ENCODE measurements around the gene ARCN1. TPM values are rescaled to one million over a fixed set of nuclear protein-coding genes. Genes with fewer than 3 reads are reported as not detected.

The ARCN1 gene
- total RNA-seq, 2 experiments from 2014 or later = 98.9 to 130 TPM

DNA sequence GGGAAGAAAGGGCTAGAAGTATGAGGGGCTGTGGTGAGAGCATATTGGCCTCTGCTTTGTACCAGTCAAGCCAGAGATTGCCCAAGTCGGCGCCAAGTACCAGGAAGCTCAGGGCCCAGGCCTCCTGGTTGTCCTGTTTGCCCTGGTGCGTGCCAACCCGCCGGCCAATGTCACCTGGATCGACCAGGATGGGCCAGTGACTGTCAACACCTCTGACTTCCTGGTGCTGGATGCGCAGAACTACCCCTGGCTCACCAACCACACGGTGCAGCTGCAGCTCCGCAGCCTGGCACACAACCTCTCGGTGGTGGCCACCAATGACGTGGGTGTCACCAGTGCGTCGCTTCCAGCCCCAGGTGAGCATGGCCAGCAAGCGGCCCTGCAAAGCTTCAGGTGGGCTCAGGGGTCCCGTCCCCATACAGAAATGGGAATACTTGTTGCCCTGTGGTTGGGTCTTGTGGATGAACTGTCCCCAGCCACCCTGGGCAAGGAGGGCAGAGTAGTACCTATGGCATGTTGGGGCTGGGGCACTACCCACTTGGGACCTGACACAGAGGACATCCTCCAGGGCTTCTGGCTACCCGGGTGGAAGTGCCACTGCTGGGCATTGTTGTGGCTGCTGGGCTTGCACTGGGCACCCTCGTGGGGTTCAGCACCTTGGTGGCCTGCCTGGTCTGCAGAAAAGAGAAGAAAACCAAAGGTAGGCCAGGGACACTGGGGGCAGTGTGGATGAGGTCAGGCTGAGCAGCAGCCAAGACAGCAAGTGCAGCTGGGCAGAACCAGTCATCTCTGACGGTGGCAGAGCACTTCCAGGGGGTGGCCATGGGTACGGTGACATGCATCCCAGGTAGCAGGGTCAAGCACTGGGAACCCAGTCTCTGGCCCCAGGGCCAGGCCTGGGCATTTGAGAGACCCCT, 39.1 kb upstream of the ARCN1 start:
- H3K9me3 Mint-ChIP-seq (ENCODE audit: low read depth) = no peaks in the 10 kb centered on the region
- no peak overlapping the region for H3K4me3 Mint-ChIP-seq
- CTCF ChIA-PET = interaction anchor here (0.5 kb wide), 1 partner anchor 274 kb away, joined by 3 read pairs; no protein-coding TSS in a partner anchor
- peaks cover 2% of the 10 kb centered on the region for H3K36me3 Mint-ChIP-seq
- DNase-seq (no peak), ATAC-seq (no peak)
- no peak overlapping the region for H3K27ac Mint-ChIP-seq
- no peaks in the 10 kb centered on the region for H3K27me3 Mint-ChIP-seq
- H3K4me1 Mint-ChIP-seq = peaks cover 30% of the 10 kb centered on the region

DNA sequence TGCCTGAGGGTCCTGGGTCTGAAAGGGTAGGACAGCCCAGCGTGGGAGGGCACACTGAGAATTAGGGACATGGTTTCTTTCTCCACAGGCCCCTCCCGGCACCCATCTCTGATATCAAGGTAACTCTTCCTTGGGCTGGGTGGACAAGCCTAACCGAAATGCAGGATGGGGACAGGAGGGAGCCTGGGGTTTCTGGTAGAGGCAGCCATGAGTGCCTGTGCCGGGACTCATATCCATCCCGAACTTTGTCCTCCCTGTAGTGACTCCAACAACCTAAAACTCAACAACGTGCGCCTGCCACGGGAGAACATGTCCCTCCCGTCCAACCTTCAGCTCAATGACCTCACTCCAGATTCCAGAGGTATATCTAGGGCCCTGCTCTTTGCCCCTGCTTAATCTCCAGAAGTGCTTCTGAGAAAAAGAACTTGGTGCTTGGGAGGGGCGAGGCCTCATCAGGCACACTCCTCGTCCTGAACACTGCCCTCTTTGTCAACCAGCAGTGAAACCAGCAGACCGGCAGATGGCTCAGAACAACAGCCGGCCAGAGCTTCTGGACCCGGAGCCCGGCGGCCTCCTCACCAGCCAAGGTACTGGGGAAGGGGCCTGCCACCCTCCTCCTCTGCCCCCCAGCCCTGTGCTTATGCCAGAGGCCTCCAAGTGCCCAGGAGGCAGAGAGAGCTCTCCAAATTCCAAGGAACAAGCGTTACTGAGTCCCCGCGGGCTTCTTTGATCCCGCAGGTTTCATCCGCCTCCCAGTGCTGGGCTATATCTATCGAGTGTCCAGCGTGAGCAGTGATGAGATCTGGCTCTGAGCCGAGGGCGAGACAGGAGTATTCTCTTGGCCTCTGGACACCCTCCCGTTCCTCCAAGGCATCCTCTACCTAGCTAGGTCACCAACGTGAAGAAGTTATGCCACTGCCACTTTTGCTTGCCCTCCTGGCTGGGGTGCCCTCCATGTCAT, 38.2 kb upstream of the ARCN1 start:
- CTCF ChIA-PET = no interaction called here
- H3K4me3 Mint-ChIP-seq = no peak overlapping the region
- DNase-seq = no peak
- peaks cover 28% of the 10 kb centered on the region for H3K4me1 Mint-ChIP-seq
- H3K36me3 Mint-ChIP-seq = peaks cover 3% of the 10 kb centered on the region
- no peaks in the 10 kb centered on the region for H3K27me3 Mint-ChIP-seq
- H3K9me3 Mint-ChIP-seq (ENCODE audit: low read depth) = no peaks in the 10 kb centered on the region
- ATAC-seq = no peak
- no peak overlapping the region for H3K27ac Mint-ChIP-seq

GRCh38 chr11:118535261-118535660, 36.9 kb upstream of the ARCN1 start:
- no peak overlapping the region for H3K27ac Mint-ChIP-seq
- ATAC-seq (no peak), DNase-seq (no peak)
- CTCF ChIA-PET = no interaction called here
- peaks cover 1% of the 10 kb centered on the region for H3K36me3 Mint-ChIP-seq
- no peaks in the 10 kb centered on the region for H3K27me3 Mint-ChIP-seq
- H3K9me3 Mint-ChIP-seq (ENCODE audit: low read depth) = no peaks in the 10 kb centered on the region
- peaks cover 16% of the 10 kb centered on the region for H3K4me1 Mint-ChIP-seq
- no peak overlapping the region for H3K4me3 Mint-ChIP-seq

- no peak overlapping the region for H3K27ac Mint-ChIP-seq
- ATAC-seq = no peak
- no peaks in the 10 kb centered on the region for H3K27me3 Mint-ChIP-seq
- no peak overlapping the region for H3K4me3 Mint-ChIP-seq
- H3K9me3 Mint-ChIP-seq (ENCODE audit: low read depth) = no peaks in the 10 kb centered on the region
- CTCF ChIA-PET = interaction anchor here (0.6 kb wide), 1 partner anchor 180 kb away, joined by 3 read pairs; no protein-coding TSS in a partner anchor
- H3K36me3 Mint-ChIP-seq = peaks cover 1% of the 10 kb centered on the region
- H3K4me1 Mint-ChIP-seq = peaks cover 10% of the 10 kb centered on the region
- no peak for DNase-seq
These were observed 35.5 kb upstream of the ARCN1 start for GRCh38 chr11:118536726-118537125.

DNA sequence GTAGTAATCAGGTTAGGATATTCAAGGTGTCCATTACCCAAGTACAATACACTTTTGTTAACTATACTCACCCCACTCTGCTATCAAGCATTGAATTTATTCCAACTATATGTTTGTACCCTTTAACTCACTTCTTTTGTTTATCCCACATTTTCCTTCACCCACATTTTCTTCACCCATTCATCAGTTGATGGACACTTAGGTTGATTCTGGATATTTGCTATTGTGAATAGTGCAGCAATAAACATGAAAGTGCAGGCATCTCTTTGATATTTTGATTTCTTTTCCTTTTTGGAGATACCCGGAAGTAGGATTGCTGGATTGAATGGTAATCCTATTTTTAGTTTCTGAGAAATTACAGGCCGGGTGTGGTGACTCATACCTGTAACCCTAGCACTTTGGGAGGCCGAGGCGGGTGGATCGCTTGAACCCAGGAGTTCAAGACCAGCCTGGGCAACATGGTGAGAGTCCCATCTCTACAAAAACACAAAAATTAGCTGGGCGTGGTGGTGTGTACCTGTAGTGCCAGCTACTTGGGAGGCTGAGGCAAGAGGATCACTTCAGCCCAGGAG, 34.7 kb upstream of the ARCN1 start:
- H3K36me3 Mint-ChIP-seq = peaks cover 1% of the 10 kb centered on the region
- H3K9me3 Mint-ChIP-seq (ENCODE audit: low read depth) = no peaks in the 10 kb centered on the region
- CTCF ChIA-PET = interaction anchor here (0.6 kb wide), 1 partner anchor 181 kb away, joined by 3 read pairs; no protein-coding TSS in a partner anchor
- no peaks in the 10 kb centered on the region for H3K27me3 Mint-ChIP-seq
- DNase-seq (no peak), ATAC-seq (no peak)
- H3K4me1 Mint-ChIP-seq = peaks cover 8% of the 10 kb centered on the region
- H3K27ac Mint-ChIP-seq = no peak overlapping the region
- no peak overlapping the region for H3K4me3 Mint-ChIP-seq

GRCh38 chr11:118544010-118544646, 28.1 kb upstream of the ARCN1 start:
- no peaks in the 10 kb centered on the region for H3K9me3 Mint-ChIP-seq (ENCODE audit: low read depth)
- no peak for DNase-seq
- no peak overlapping the region for H3K27ac Mint-ChIP-seq
- no peak for ATAC-seq
- H3K4me1 Mint-ChIP-seq = no peaks in the 10 kb centered on the region
- H3K27me3 Mint-ChIP-seq = no peaks in the 10 kb centered on the region
- H3K4me3 Mint-ChIP-seq = no peak overlapping the region
- H3K36me3 Mint-ChIP-seq = no peaks in the 10 kb centered on the region
- CTCF ChIA-PET = interaction anchor here (0.6 kb wide), 1 partner anchor 141 kb away, joined by 3 read pairs; no protein-coding TSS in a partner anchor

- no peaks in the 10 kb centered on the region for H3K9me3 Mint-ChIP-seq (ENCODE audit: low read depth)
These were observed 27.6 kb upstream of the ARCN1 start for GRCh38 chr11:118544647-118545010.

DNA sequence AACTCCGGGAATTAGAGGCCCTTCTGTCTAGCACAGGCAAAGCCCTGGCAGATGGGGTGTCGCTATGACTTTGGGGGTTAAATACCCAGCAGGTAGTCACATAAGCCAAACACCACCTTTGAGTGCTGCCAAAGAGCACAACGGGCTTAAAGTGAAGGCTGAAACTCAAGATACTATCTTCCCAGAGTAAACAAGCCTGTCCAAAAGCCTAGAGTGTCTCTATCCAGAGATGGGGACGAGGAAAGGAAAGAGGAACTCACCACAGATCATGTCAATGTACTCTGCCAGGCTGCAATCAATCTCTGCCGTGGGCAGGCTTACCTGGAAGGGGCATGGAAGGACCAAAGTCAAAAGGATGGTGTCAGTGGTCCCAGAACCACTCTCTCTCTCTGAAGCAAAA, 26.7 kb upstream of the ARCN1 start:
- Mint-ChIP-seq H3K27me3 (no peaks in the 10 kb centered on the region), H3K9me3 (ENCODE audit: low read depth) (no peaks in the 10 kb centered on the region), H3K4me3 (no peak overlapping the region), H3K4me1 (no peaks in the 10 kb centered on the region), H3K36me3 (no peaks in the 10 kb centered on the region), H3K27ac (no peak overlapping the region)
- CTCF ChIA-PET = no interaction called here
- ATAC-seq (no peak), DNase-seq (no peak)

More at GRCh38 chr11:118544647-118545010, 27.6 kb upstream of the ARCN1 start:
- no peak for ATAC-seq
- Mint-ChIP-seq H3K4me1 (no peaks in the 10 kb centered on the region), H3K4me3 (no peak overlapping the region), H3K27me3 (no peaks in the 10 kb centered on the region), H3K27ac (no peak overlapping the region), H3K36me3 (no peaks in the 10 kb centered on the region)
- CTCF ChIA-PET = interaction anchor here (0.6 kb wide), 1 partner anchor 142 kb away, joined by 3 read pairs; no protein-coding TSS in a partner anchor
- no peak for DNase-seq

DNA sequence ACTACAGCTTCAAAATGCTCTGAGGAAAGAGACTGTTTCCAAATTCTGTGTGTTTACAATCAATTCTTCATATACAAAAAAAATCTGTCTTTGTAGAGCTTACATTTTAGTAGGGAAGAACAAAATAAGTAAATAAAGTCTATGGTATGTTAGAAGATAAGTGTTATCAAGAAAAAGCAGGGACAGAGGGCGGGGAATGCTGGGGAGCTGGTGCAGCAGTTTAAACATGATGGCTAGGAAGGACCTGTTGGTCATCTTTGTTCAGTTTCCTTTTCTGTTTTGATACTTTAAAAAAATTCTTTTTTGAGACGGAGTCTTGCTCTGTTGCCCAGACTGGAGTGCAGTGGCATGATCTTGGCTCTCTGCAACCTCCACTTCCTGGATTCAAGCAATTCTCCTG, 25.1 kb upstream of the ARCN1 start:
- H3K4me3 Mint-ChIP-seq = no peak overlapping the region
- no peaks in the 10 kb centered on the region for H3K4me1 Mint-ChIP-seq
- H3K27ac Mint-ChIP-seq = no peak overlapping the region

DNA sequence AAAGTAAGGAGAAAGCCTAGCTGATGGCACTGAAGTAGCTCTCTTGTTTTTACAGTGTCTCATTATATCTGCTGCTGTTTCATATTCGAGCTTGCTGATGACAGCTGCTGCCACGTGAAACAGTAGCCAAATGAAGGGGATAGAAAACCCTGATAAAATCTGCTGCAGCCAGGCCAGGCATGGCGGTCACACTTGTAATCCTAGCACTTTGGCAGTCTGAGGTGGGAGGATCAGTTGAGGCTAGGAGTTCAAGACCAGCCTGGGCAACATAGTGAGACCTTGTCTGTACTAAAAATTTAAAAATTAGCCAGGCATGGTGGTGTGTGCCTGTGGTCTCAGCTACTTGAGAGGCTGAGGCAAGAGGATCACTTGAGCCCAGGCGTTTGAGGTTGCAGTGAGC, 19.9 kb upstream of the ARCN1 start:
- ATAC-seq (no peak), DNase-seq (no peak)
- H3K4me1 Mint-ChIP-seq = no peaks in the 10 kb centered on the region
- H3K27me3 Mint-ChIP-seq = no peaks in the 10 kb centered on the region
- H3K36me3 Mint-ChIP-seq = peaks cover 11% of the 10 kb centered on the region
- no peak overlapping the region for H3K27ac Mint-ChIP-seq
- no peaks in the 10 kb centered on the region for H3K9me3 Mint-ChIP-seq (ENCODE audit: low read depth)
- H3K4me3 Mint-ChIP-seq = no peak overlapping the region
- CTCF ChIA-PET = interaction anchor here (1.2 kb wide), 1 partner anchor 11 kb away, joined by 3 read pairs; no protein-coding TSS in a partner anchor

More for the DNA sequence above, 25.1 kb upstream of the ARCN1 start:
- Mint-ChIP-seq H3K9me3 (ENCODE audit: low read depth) (no peaks in the 10 kb centered on the region), H3K27me3 (no peaks in the 10 kb centered on the region), H3K36me3 (peaks cover 2% of the 10 kb centered on the region)
- ATAC-seq (no peak), DNase-seq (no peak)
- CTCF ChIA-PET = interaction anchor here (0.7 to 2.3 kb wide), 2 partner anchors 10 to 1195 kb away, joined by 3 to 7 read pairs; no protein-coding TSS in a partner anchor

DNA sequence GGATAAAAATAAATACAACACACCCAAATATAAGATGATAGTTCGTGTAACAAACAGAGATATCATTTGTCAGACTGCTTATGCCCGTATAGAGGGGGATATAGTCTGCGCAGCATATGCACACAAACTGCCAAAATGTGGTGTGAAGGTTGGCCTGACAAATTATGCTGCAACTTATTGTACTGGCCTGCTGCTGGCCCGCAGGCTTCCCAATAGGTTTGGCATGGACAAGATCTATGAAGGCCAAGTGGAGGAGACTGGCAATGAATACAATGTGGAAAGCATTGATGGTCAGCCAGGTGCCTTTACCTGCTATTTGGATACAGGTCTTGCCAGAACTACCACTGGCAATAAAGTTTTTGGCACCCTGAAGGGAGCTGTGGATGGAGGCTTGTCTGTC, 11.4 kb upstream of the ARCN1 start:
- no peak overlapping the region for H3K27ac Mint-ChIP-seq
- peaks cover 13% of the 10 kb centered on the region for H3K4me1 Mint-ChIP-seq
- ATAC-seq (no peak), DNase-seq (no peak)
- H3K36me3 Mint-ChIP-seq = no peaks in the 10 kb centered on the region
- H3K27me3 Mint-ChIP-seq = no peaks in the 10 kb centered on the region
- H3K4me3 Mint-ChIP-seq = no peak overlapping the region
- CTCF ChIA-PET = no interaction called here
- no peaks in the 10 kb centered on the region for H3K9me3 Mint-ChIP-seq (ENCODE audit: low read depth)

- no peaks in the 10 kb centered on the region for H3K36me3 Mint-ChIP-seq
- no peaks in the 10 kb centered on the region for H3K27me3 Mint-ChIP-seq
- H3K4me1 Mint-ChIP-seq = peaks cover 20% of the 10 kb centered on the region
- DNase-seq (no peak), ATAC-seq (no peak)
- no peaks in the 10 kb centered on the region for H3K9me3 Mint-ChIP-seq (ENCODE audit: low read depth)
- H3K27ac Mint-ChIP-seq = no peak overlapping the region
- peak overlapping the region; percentile 37 for H3K4me3 Mint-ChIP-seq
- CTCF ChIA-PET = interaction anchor here (0.7 to 1.0 kb wide), 3 partner anchors 13 to 77 kb away, joined by 3 read pairs; no protein-coding TSS in a partner anchor
These were observed 7.2 kb upstream of the ARCN1 start for GRCh38 chr11:118565051-118565450.

All from activated CD8-positive, alpha-beta memory T cell treated with anti-CD3 and anti-CD28 coated beads, Interleukin-2, amount 10 ng/mL, durations not matched to agents 7 days and 5 days (primary cell).